Hematopoietic multipotent progenitor cell treated with erythropoietin and hydrocortisone succinate and interleukin-3 and kit ligand, for 17 days (in vitro differentiated cells): ENCODE results near the gene CEP112.
"Not testable (repeated sequence)": the region's sequence is repeated elsewhere in the genome, so short reads cannot be mapped to it uniquely, and the experiment has no call there.

Experiments
- DNase-seq: peaks from one replicate; pipeline ENCODE4 v3.0.0-alpha.2; 2015; ENCODE audit warnings: low spot score

CEP112 gene

DNA sequence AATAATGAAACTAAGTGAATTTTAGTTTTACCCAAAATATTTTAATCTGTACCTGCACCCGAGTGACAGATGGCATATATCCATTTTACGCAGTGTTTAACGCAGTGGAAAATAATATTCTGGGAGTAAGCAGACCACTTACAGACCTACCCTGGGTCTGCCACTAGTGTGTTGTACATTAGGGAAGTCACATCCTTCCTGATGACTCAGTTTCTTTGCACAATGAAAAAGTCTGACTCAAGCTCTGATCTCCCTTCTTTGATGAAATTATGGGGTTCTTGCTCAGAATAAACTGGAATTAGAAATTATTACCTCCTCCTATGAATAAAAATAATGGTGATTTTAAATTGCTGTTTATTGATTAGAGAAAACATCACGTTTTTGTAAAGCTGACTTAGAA, 507.3 kb downstream of the CEP112 start:
- no peak for DNase-seq

DNA sequence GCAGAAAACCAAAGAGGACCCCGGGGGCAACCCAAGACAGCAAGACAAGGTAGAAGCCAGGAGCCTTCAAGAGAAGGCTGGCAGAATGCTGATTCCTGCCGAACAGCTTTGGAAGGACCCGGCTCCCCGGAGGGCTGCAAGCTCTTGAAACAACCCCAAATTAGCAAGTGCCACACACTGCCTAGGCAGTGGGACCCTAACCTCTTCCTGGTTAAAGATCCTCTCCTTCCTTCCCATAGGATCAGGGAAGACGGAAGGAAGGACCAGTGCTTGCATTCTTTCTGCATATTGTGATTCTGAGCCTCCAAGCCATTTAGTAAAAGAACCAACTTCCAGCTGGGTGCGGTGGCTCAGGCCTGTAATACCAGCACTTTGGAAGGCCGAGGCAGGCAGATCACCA, 508.5 kb downstream of the CEP112 start:
- DNase-seq = no peak

DNA sequence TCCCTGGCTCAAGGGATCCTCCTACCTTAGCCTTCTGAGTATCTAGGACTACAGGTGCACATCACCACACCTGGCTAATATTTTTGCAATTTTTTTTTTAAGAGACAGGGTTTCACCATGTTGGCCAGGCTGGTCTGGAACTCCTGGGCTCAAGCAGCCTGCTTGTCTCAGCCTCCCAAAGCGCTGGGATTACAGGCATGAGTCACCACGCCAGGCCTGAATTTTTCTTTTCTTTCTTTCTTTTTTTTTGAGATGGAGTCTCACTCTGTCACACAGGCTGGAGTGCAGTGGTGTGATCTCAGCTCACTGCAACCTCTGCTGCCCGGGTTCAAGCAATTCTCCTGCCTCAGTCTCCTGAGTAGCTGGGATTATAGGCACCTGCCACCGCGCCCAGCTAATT, 510.2 kb downstream of the CEP112 start:
- not testable (repeated sequence) for DNase-seq

DNA sequence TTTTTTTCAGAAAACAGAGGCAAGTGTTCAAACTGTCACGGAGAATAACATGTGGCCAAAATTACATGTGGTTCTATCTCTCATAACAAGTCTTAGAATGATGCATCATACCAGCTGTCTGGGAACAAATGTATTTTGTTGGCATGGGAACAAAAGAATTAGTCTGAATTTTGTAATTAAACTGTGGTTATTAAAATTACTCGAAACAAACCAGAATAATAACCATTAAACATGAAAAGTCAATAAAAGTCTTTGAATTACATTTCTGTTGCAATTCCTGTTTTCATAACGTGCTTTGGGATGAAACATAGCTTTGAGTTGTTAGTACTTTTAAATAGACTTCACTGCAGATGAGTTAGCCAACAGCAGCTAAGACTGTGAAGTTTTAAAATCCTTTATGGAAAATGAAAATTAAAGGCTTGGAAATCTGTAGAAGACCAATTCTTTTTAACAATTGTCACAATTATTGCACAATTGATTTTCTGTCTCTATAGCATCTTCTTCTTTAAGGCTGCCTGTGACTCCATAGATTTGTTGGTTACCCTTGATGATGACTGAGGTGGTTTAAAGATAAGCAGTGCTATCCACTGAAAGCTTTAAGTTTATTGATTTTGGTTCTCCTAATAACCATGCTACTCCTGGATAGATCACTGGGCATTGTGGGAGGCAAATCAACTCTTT, 512.6 kb downstream of the CEP112 start:
- no peak for DNase-seq

DNA sequence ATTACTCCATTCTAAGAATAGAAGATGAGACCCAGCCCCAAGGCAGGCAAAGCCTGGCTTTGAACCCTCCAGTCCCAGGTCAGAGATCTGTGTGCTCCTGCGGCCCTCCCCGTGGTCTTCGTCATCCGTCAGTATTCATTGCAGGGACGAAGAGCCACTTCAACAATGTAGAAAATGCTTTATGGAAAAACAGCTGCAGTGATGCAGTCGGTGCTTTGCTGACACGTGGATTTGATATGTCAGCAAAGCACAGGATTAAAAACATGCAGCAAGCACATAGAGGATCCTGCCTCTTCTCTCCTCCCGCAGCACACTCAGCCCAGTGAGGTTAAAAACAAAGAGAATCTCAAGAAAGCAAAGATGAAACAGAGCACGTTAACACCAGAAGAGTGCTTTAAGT, 513.4 kb downstream of the CEP112 start:
- DNase-seq = no peak

DNA sequence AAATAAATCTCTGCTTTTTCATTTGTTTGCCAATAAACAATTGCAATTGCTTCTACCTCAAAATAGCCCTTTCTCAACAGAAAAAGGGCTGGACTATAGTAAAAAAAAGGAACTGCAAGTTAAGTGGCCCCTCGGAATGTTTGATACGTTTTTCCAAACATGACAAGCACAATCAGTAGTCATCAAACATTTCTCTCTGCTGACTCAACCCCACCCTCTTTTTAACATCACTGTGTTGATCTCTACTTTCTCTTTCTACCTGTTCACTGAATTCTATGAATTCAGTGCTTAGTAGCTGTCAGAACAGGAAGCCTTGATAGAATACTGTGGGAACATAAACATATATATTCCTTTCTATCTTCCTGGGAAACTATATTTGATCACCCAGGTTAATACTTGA, 514.0 kb downstream of the CEP112 start:
- no peak for DNase-seq

DNA sequence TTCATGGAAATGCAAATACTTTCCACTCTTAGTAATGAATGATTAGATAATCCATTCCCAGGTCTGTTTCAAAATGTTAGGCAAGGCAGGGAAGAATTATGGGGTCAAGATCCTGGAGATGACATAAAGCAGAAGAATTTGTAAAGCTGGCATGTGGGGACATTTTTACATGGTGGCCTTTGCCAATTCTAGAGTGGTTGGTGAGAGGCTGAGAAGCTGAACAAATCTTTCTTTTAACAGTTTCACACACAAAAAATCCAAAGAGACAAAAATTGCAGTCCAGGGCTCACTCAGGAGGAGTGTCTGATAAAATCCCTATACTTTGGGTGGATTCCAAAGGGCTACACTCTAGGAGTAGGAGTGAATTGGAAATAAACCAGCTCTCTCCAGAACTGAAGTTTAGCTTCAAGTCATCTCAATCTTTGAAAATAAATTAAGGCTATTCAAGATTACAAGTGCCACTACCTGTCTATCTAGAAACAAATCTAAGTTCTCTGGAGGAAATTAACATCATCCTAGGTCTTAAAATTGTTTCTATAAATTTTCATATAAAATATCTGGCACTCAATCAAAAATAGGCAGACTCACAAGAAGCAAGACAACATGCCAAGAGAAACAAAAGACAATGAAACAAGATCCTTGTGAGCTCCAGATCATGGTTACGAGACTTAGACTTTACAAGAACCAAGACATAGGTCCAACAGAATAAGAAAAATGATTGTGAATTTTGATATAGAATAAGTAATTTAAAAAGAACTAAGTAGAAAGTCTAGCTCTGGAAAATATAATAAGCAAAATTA, 517.5 kb downstream of the CEP112 start:
- no peak for DNase-seq

DNA sequence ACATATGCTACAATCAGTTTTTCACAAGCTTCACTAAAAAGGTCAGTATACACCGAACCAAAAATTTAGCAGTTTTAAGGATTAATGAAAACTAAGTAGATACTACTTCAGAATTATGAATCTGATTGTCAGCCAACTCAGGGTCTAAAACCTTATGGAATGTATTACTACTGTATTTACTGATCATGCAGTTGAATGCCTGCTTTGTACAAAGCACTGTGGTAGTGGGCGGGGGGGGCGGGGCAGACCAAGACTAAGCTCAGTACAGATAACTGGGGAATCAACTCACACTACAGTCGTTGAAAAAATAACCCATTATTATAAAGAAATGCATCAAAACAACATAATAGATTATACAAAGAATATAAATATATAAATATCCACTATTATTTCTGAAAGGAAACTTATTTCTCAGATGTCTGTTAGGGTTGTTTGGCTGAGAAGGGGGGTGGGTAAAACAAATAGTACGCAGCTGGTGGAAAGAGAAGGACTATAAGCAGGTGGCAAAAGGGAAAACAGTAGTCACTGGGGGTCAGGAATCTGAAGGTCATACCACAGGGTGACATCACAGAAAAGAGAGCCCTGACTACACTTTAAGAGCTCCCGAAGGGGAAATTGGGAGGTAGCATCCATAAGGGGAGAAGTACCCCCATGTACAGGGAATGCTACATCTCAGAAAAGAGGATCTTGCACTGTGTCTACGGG, 521.1 kb downstream of the CEP112 start:
- no peak for DNase-seq

DNA sequence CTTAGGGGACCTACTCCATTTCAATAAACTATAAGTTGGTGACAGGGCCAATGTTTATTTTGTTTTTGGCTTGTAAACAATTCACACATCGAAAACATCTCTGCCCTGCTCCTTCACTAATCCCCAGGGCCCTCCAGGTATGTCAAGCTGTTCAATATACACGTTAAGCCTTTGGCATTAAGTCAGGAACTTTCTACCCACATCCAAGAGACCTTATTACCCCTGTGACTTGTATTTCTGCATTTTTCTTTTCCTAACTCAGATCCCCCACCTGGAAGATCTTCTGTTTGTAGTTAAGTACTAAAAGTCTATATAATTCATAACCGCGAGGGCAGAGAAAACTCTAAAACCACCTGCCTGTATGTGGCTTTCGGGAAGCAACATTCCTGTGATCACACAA, 523.7 kb downstream of the CEP112 start:
- no peak for DNase-seq

DNA sequence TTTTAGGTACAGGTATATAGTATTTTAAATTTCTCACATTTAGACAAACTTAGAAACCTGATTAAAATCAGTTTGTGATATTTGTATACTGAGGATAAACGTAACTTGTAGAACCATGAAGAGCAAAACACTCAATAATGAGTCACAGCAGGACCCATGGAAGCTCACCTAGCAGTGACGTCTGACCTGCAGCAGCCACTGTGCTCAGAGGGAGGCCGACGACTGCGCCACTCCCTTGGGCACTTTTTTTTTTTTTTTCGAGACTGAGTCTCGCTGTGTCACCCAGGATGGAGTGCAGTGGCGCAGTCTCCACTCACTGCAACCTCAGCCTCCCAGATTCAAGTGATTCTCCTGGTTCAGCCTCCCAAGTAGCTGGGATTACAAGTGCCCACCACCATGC, 524.3 kb downstream of the CEP112 start:
- no peak for DNase-seq

DNA sequence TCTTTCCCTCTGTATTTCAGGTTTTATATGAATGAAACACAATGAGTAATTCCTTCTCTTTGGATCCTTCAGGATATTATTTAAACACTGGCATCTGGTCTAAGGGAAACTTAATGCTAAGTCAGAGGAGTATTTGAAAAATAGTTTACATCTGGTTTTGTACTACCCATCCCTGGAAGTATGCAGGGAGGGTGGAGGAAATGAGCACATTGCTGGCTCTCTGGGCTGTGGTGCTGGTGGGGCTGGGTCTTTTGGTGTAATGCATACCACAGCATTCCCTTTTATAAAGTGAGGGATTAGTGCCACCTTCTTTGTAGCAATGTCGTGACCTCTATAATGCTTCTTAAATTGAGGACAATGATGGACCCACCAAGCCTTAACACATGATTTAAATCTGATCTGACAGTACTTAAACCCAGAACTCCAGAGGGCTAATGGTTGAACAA, 525.0 kb downstream of the CEP112 start:
- no peak for DNase-seq

DNA sequence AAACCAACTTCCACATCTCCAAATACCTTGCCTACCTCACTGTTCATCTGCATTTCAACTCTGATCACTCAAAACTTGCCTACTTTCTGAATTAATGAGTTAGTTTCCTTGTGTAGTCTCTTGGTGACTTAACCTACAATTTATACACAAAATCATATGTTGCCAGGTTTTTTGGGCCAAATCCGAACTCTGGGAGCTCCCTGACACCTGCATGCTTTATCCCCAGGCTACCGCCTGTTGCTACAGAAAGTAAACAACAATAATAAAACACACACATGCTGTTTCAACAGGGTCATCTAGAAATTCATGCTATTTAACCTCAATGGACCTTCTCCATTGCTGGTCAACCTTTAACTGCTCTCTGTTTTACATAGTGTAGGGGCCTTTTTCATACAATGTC, 526.0 kb downstream of the CEP112 start:
- DNase-seq = no peak

DNA sequence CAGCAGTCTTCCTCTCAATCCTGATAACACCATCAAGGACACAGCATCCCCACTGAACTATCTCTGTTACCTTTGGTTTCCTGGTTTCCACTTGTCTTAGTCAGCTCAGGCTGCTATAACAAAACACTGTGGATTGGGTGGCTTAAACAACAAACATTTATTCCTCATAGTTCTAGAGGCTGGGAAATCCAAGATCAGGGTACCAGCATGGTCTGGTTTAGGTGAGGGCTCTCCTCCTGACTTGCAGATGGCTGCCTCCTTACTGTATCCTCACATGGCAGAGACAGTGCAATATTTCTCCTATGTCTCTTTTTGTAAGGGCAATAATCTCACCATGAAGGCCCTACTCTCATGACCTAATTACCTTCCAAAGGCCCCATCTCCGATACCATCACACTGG, 527.2 kb downstream of the CEP112 start:
- no peak for DNase-seq

DNA sequence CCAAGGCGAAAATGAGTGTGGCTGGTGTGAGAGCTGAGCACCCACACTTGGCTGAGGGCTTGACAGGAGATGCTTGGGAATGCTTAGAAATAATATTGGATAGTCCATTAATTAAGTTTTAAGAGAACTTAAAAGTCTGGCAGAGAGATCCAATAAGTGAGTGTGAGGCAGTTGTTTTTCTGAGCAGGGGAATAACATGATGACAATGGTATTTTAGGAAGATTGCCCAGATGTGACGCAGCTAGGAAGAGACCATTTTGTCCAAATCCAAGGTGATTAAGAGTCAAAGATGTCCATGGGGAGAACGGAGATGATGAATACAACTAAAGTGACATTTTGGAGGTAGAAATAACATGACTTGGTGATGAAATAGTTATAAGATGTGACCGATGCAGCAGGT, 527.7 kb downstream of the CEP112 start:
- no peak for DNase-seq

DNA sequence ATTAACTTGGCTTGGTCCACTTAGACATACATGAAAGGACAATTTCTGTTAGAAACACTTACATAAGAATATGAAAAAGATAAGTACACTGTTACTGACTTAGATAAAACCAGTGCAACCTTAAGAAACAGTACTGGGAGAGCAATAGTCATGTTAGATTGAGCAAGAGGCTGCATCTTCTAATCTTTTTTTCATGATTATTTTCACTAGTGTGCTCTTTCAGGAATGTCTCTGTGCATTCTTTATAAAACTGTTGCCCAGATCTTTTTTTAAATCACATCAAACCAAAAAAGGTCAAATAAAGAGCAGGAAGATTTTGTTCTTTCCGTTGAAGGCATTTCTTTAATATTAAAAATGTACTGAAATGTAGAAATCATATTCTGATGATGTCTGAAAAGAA, 529.7 kb downstream of the CEP112 start:
- no peak for DNase-seq

DNA sequence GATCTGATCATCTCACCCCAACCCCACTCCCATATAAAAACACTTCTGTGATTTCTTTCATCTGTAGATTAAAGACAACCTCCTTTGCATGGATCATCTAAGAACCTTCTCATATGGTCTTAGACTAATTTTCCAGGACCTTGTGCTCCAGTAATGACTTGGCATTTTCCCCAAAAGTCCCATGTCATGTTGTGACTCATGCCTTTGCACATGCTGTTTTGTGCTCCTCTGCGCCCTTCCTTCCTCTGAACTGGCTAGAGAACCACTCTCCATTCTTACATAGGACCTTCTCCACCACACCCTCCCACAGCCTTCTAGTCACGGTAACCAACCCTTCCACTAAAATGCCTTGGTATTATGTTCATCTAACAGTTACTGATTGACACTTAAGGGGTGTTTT, 531.0 kb downstream of the CEP112 start:
- DNase-seq = no peak

DNA sequence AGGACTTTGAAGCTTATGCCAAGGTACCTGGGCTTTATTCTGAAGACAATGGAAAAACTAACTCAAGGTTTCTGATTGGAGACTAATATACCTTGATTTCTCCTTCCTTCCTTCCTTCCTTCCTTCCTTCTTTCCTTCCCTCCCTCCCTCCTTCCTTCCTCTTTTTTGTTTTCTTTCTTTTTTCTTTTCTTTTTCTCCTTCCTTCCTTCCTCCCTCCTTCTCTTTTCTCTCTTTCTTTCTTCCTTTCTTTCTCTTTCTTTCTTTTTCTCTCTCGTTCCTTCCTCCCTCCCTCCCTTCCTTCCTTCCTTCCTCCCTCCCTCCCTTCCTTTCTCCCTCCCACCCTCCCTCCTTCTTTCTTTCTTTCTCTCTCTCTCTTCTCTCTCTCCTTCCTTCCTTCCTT, 531.9 kb downstream of the CEP112 start:
- DNase-seq = no peak

DNA sequence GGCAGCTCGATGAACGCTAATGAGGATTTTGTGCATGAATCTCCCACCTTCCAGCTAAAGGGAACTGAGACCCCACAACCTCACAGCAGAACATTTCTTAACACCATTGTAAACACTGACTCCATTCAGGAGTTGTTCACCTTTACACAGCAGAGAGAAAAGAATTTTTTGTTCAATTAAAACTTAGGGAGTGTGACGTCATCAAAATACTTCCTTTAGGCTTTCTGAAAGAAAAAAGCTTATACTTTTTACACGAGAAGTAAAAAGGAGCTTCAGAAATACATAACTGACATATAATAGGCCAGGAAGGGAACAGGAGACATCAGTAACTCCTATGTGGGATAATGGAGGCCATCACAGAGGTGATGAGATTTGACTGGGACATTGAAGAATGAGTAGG, 532.4 kb downstream of the CEP112 start:
- no peak for DNase-seq

DNA sequence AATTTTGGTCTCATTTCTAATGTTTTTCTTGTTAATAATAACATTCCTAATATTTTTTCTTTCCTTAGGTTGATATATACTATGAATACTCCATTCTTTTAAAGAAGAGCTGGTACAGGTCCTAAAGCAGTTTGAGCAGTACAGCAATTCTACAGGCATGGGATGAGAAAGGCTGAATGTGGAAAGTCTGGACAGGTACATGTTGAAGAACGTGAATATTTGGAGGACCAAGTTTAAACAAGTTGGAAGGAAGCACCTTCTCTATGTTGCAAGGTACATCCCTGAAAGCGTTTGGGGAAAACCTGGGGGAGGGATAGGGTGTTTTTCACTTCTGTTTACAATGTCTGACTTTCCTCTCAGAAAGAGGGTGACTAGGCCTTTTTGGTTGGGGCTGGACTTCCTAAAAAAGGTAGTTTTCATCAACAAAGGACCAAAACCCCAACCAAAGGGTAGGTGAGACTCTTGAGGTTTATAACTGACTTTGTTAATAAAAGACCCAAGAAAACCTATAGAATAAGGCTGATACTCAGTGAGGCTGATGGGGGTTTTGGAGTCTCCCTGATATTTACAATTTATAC, 534.6 kb downstream of the CEP112 start:
- DNase-seq = no peak

DNA sequence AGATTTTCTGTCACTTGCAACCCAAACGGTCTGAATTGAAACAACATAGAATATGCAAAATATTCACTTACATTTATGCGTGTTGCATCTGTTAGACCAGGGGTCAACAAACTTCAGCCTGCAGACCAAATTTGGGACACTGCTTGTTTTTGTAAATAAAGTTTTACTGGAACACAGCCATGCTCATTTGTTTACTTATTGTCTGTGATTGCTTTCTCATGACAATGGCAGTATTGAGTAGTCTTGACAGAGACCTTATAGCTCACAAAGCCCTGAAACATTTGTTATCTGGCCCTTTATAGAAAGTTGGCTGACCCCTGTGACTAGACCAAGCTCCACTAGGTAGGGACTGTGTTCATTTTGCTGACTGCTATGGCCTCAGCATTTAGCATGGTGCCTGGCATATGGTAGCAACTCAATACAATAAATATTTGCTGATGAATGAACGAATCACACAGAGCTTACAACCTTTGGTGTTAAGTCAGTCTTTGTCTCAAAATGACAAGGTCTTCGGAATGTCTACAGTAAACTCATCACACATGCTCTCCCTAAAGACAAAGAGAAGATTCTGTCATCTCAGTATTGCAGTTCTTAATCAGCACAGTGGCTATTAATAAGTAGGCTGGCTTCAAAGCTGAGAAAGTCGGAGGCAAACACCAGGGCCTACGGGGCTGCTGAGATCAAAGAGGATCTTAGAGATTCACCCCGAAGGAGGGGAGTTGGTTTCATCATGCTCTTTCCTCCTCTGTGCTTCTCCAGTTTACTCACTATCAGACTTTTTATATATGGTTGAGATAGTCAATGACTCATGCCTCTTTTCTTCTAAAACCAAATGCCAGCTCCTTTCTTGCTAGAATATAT, 535.3 kb downstream of the CEP112 start:
- DNase-seq = no peak

DNA sequence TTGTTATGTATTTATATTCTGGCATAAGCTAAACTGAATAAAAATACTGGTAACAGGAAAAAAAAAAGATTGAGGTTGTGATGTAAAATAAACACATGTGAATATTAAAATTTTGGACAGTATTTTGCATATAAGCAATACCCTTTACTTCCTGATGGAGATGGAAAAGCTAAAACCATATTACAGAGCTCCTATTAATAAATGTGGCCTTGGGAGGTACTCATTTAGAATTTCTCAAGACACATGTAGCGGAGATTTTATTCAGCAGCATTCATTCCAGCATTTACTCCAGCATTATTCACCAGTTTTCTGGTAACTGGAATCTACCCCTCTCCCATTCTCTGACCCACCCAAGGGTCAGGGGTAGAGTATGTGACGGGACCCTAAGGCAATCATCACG, 536.2 kb downstream of the CEP112 start:
- DNase-seq = no peak

DNA sequence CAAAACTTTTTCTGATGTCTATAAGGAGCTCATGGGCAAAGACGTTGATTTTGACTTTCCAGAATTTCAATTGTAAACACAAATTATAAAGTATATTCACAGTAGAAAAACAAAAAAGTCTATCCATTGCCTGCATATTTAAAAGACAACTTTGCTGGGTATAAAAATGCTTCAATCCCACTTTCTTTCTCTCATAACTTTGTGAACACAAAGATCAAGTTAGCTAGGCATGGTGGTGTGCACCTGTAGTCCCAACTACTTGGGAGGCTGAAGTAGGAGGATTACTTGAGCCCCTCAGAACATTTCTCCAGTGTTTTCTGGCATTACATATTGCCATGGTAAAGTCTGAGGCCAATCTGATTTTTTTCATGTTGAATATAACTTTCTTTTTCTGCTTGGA, 547.4 kb downstream of the CEP112 start:
- no peak for DNase-seq
